SK-N-SH treated with all-trans-retinoic acid at 6 μM for 48 hours (cell line): ENCODE data around the gene VWA3A.

Source experiments
- ATAC-seq: fragments of 200-7000 bp; cut with Tn5 transposase; 3 replicates; pipeline ENCODE4 v1.9.1; 2020; ENCODE audit warnings: mild to moderate bottlenecking, moderate library complexity
- ARNTL ChIP-seq: fragments of 450-650 bp; formaldehyde crosslinking; IDR thresholded peaks from 2 replicates; pipeline ENCODE4 v1.5.0; 2020; ENCODE audit warnings: low read depth, mild to moderate bottlenecking, moderate library complexity, borderline replicate concordance
- BACH2 ChIP-seq: fragments of 250-450 bp; sonication (Bioruptor Pico); IDR thresholded peaks from 2 replicates; pipeline ENCODE4 v1.9.0; 2021; ENCODE audit warnings: mild to moderate bottlenecking, borderline replicate concordance
- CREB5 ChIP-seq: fragments of 250-450 bp; sonication (Bioruptor Pico); IDR thresholded peaks from 2 replicates; pipeline ENCODE4 v1.5.1; 2020; ENCODE audit warnings: low read depth, mild to moderate bottlenecking, moderate library complexity
- CSDC2 ChIP-seq: fragments of 250-450 bp; sonication (Bioruptor Pico); IDR thresholded peaks from 2 replicates; pipeline ENCODE4 v1.5.0; 2020; ENCODE audit warnings: mild to moderate bottlenecking, moderate library complexity
- CSRNP3 ChIP-seq: fragments of 250-450 bp; sonication (Bioruptor Pico); IDR thresholded peaks from 2 replicates; pipeline ENCODE4 v1.5.1; 2021; ENCODE audit warnings: mild to moderate bottlenecking, moderate library complexity
- ESRRG ChIP-seq: fragments of 250-450 bp; sonication (Bioruptor Pico); IDR thresholded peaks from 2 replicates; pipeline ENCODE4 v1.6.1; 2021; ENCODE audit warnings: mild to moderate bottlenecking
- GLIS3 ChIP-seq: fragments of 250-450 bp; sonication (Bioruptor Pico); IDR thresholded peaks from 2 replicates; pipeline ENCODE4 v1.5.0; 2020; ENCODE audit warnings: mild to moderate bottlenecking, moderate library complexity
- ISL1 ChIP-seq: fragments of 250-450 bp; sonication (Bioruptor Pico); IDR thresholded peaks from 2 replicates; pipeline ENCODE4 v2.1.2; 2022; ENCODE audit warnings: mild to moderate bottlenecking, moderate library complexity
- OSR1 ChIP-seq: fragments of 250-450 bp; sonication (Bioruptor Pico); IDR thresholded peaks from 2 replicates; pipeline ENCODE4 v1.8.0; 2022; ENCODE audit warnings: moderate library complexity, mild to moderate bottlenecking, inconsistent platforms
- PATZ1 ChIP-seq: fragments of 250-450 bp; sonication (Bioruptor Pico); IDR thresholded peaks from 2 replicates; pipeline ENCODE4 v1.8.0; 2020; ENCODE audit warnings: mild to moderate bottlenecking, moderate library complexity, borderline replicate concordance
- POU6F1 ChIP-seq: fragments of 250-450 bp; sonication (Bioruptor Pico); IDR thresholded peaks from 2 replicates; pipeline ENCODE4 v1.8.0; 2021; ENCODE audit warnings: low read depth, mild to moderate bottlenecking, moderate library complexity, borderline replicate concordance
- PPARA ChIP-seq: fragments of 250-450 bp; sonication (Bioruptor Pico); IDR thresholded peaks from 2 replicates; pipeline ENCODE4 v1.5.0; 2020; ENCODE audit warnings: mild to moderate bottlenecking, borderline replicate concordance
- RARB ChIP-seq: fragments of 250-450 bp; sonication (Bioruptor Pico); IDR thresholded peaks from 2 replicates; pipeline ENCODE4 v1.8.0; 2021; ENCODE audit warnings: mild to moderate bottlenecking, moderate library complexity
- SNAI2 ChIP-seq: fragments of 250-450 bp; sonication (Bioruptor Pico); IDR thresholded peaks from 2 replicates; pipeline ENCODE4 v1.5.0; 2020; ENCODE audit warnings: mild to moderate bottlenecking, moderate library complexity
- TCF4 ChIP-seq: fragments of 250-450 bp; sonication (Bioruptor Pico); IDR thresholded peaks from 2 replicates; pipeline ENCODE4 v1.8.0; 2021; ENCODE audit warnings: mild to moderate bottlenecking, moderate library complexity, borderline replicate concordance
- TOX ChIP-seq: fragments of 250-450 bp; sonication (Bioruptor Pico); IDR thresholded peaks from 2 replicates; pipeline ENCODE4 v1.8.0; 2021; ENCODE audit warnings: mild to moderate bottlenecking, moderate library complexity, borderline replicate concordance
- TSHZ2 ChIP-seq: fragments of 250-450 bp; sonication (Bioruptor Pico); IDR thresholded peaks from 2 replicates; pipeline ENCODE4 v1.5.0; 2020; ENCODE audit warnings: mild to moderate bottlenecking, moderate library complexity
- ZC3H10 ChIP-seq: fragments of 250-450 bp; sonication (Bioruptor Pico); IDR thresholded peaks from 2 replicates; pipeline ENCODE4 v1.5.1; 2021; ENCODE audit warnings: mild to moderate bottlenecking, moderate library complexity
- ZFP3 ChIP-seq: fragments of 250-450 bp; sonication (Bioruptor Pico); IDR thresholded peaks from 2 replicates; pipeline ENCODE4 v1.5.0; 2020; ENCODE audit warnings: mild to moderate bottlenecking, moderate library complexity
- ZFP30 ChIP-seq: fragments of 450-650 bp; formaldehyde crosslinking; IDR thresholded peaks from 2 replicates; pipeline ENCODE4 v1.5.0; 2022; ENCODE audit warnings: mild to moderate bottlenecking, moderate library complexity
- ZNF565 ChIP-seq: fragments of 450-650 bp; formaldehyde crosslinking; conservative IDR thresholded peaks from 2 replicates; pipeline ENCODE4 v1.5.0; 2020; ENCODE audit warnings: low read depth, mild to moderate bottlenecking, moderate library complexity
- ZNF70 ChIP-seq: fragments of 450-650 bp; formaldehyde crosslinking; IDR thresholded peaks from 2 replicates; pipeline ENCODE4 v1.5.0; 2020; ENCODE audit warnings: mild to moderate bottlenecking, moderate library complexity
- ZNF8 ChIP-seq: fragments of 450-650 bp; formaldehyde crosslinking; IDR thresholded peaks from 2 replicates; pipeline ENCODE4 v1.5.0; 2020; ENCODE audit warnings: mild to moderate bottlenecking, moderate library complexity

Gene VWA3A

GRCh38 chr16:22099256-22099975 lies 7.1 kb downstream of the VWA3A start:
- TF ChIP-seq CREB5 (CRISPR knock-in tag) (no peak), BACH2 (CRISPR knock-in tag) (no peak), ZNF8 (CRISPR knock-in tag) (no peak)
- ATAC-seq = peak; percentile 19; the same call in 1 of the 3 replicates

GRCh38 chr16:22103441-22103840 lies 11.1 kb downstream of the VWA3A start:
- no peak for ATAC-seq
- TF ChIP-seq PPARA (CRISPR knock-in tag) (no peak), CSRNP3 (CRISPR knock-in tag) (no peak), ZNF565 (CRISPR knock-in tag) (no peak), TCF4 (CRISPR knock-in tag) (no peak), BACH2 (CRISPR knock-in tag) (no peak), ESRRG (CRISPR knock-in tag) (no peak), SNAI2 (CRISPR knock-in tag) (no peak), OSR1 (CRISPR knock-in tag) (no peak), TSHZ2 (CRISPR knock-in tag) (no peak), RARB (no peak), ZNF70 (CRISPR knock-in tag) (no peak), TOX (no peak), GLIS3 (CRISPR knock-in tag) (no peak), CSDC2 (CRISPR knock-in tag) (no peak), CREB5 (CRISPR knock-in tag) (no peak), ZNF8 (CRISPR knock-in tag) (no peak), PATZ1 (no peak), ISL1 (CRISPR knock-in tag) (no peak), ZFP30 (no peak)

GRCh38 chr16:22109258-22109898 lies 17.0 kb downstream of the VWA3A start:
- ATAC-seq = no peak
- TF ChIP-seq ZFP3 (no peak), ZC3H10 (CRISPR knock-in tag) (no peak), ESRRG (CRISPR knock-in tag) (no peak), PPARA (CRISPR knock-in tag) (no peak), ARNTL (CRISPR knock-in tag) (no peak), TOX (no peak), ZNF565 (CRISPR knock-in tag) (no peak), CREB5 (CRISPR knock-in tag) (no peak), CSRNP3 (CRISPR knock-in tag) (no peak), RARB (no peak), ZNF70 (CRISPR knock-in tag) (no peak), ZFP30 (no peak), POU6F1 (no peak), TCF4 (CRISPR knock-in tag) (no peak), BACH2 (CRISPR knock-in tag) (no peak)
